GM12872 (cell line): ENCODE data around the gene FBXO31.

ENCODE experiments used
- TF ChIP-seq, protein P1 (sequence below): IDR thresholded peaks from 3 replicates; pipeline ENCODE4 v1.5.1; 2011; ENCODE audit warnings: low read depth, mild to moderate bottlenecking, low read length, moderate library complexity; ENCODE audit not compliant: insufficient read depth

The FBXO31 gene

DNA sequence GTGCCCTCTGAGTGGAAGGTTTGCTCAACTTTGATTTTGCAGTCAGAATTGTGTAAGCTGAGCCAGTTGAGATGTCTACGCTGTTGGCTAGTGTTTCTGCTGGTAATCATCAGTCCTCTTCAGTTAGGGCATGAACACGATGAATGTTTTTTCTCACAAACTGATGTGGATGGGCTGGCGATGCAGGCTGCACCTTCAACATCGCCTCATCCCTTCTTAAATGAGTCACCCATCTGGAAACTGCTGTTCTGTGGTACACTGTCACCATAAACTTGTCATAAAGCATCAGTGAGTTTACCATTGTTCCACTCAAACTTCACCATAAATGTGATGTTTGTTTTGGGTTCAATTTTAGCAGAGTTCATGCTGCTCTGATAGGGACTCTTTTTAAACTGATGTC lies 74.8 kb downstream of the FBXO31 start:
- TF ChIP-seq, protein P1, sequence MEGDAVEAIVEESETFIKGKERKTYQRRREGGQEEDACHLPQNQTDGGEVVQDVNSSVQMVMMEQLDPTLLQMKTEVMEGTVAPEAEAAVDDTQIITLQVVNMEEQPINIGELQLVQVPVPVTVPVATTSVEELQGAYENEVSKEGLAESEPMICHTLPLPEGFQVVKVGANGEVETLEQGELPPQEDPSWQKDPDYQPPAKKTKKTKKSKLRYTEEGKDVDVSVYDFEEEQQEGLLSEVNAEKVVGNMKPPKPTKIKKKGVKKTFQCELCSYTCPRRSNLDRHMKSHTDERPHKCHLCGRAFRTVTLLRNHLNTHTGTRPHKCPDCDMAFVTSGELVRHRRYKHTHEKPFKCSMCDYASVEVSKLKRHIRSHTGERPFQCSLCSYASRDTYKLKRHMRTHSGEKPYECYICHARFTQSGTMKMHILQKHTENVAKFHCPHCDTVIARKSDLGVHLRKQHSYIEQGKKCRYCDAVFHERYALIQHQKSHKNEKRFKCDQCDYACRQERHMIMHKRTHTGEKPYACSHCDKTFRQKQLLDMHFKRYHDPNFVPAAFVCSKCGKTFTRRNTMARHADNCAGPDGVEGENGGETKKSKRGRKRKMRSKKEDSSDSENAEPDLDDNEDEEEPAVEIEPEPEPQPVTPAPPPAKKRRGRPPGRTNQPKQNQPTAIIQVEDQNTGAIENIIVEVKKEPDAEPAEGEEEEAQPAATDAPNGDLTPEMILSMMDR, result no peak

DNA sequence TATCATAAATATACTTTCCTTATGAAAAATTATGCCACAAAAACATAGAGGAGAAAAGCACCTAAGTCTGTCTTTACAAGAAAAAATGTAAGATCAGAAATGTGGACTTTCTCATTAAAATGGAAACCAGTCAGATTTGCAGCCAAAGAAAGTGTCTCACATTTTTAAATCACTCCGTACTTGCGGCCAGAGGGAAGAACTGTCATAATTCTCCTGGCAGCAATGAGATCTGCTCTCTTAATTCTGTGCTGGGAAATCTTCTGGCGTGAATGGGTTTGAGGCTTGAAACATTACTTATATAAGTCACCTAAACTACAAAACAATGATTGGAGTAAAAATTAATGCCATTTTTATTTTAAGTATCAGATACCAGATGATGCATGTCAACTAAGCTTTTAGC lies 77.1 kb downstream of the FBXO31 start:
- TF ChIP-seq, protein P1, result no peak

DNA sequence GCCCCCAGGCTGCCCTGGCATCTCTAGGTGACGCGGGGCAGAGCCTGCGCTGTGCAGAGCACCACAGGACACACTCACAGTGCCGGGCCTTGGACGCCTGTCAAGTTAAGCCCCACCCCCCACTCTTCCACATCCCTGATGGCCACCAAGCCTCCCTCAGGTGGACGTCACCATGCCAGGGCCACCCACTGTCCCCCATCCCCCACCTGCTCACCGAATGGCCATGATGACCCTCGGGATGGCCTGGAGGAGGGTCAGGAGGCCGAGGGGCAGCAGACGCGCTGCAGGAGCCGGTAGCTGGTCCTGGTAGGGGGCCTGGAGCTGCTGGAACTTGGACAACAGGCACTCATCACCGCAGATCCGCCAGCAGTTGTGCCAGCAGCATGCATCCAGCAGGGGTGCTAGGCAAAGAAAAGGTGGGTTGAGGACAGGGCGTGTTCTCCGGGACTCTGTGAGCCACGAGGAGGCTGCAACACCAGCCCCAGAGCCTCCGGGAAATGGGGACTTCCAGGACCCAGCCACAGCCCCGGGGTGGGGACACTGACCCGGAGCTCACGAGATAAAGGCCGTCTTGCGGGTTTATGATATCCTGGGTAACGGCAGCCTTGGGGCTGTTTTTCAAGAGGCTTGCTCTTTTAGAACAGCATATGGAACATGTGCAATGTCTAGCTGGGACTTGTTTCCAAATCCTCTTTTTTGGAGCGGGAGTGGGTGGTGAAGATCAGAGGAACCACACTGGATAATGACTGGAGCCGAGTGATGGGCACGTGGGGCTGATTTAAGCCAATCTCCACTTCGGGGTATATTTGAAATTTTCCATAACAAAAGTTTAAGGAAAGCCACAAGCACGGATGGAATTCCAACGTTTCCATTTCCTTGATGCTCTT lies 77.8 kb downstream of the FBXO31 start:
- TF ChIP-seq, protein P1, result no peak

DNA sequence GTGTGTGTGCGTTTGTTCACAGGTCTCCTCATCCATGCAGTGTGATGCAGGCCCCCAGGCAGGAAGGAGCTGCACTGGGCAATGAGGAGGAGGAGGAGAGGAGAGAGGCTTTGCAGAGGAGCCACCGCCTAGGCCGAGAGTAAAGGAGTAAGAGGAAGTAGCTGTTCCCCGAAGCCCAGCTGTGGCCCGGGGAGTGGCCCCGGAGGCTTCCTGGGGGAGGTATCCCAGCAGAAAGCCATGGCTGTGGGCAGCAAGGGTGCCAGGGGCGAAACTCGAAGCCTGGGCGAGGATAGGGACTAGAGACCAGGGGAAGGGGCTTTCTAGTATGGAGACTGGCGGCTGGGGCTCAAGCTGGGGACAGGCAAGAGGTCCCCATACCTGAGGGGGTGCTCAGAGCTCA lies 78.6 kb downstream of the FBXO31 start:
- TF ChIP-seq, protein P1, result no peak

DNA sequence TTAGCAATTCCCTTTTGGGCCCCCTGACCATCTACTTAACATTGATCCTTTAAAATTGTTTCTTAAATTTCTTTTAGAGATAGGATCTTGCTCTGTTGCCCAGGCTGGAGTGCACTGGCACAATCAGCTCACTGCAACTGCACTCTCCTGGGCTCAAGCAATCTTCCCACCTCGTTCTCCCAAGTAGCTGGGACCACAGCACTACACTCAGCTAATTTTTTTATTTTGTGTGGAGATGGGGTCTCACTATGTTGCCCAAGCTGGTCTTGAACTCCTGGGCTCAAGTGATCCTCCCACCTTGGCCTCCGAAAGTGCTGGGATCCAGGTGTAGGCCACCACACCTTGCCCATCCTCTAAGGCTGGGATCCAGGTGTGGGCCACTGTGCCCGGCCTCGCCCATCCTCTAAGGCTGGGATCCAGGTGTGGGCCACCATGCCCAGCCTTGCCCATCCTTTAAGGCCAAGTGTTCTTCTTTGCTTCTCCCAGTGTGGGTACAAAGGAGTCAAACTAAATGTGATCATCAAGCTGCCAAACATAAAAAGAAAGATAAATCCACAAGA lies 79.5 kb downstream of the FBXO31 start:
- TF ChIP-seq, protein P1, result no peak

DNA sequence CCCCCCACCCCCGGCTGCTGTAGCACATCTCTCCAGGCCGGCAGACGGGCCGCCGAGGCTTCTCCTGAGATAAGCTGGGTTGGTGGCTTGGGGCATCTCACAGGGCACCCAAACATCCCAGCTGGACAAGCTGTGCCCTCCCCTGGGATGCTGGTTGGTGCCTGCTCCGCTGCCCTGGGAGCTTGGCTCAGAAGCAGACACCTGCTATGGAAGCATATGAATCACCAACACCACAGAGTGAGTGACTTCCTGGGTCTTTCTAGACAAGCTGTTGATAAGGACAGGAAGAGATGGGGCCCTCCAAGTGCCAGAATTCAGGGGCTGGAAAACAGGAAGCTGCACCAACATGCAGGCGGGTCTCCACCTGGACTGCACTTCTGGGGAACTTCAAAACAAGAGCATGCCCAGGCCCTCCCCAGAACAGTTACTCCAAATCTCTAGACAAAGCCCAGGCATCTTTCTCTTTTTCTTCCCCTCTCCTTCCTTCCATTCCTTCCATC lies 80.1 kb downstream of the FBXO31 start:
- TF ChIP-seq, protein P1, result no peak

DNA sequence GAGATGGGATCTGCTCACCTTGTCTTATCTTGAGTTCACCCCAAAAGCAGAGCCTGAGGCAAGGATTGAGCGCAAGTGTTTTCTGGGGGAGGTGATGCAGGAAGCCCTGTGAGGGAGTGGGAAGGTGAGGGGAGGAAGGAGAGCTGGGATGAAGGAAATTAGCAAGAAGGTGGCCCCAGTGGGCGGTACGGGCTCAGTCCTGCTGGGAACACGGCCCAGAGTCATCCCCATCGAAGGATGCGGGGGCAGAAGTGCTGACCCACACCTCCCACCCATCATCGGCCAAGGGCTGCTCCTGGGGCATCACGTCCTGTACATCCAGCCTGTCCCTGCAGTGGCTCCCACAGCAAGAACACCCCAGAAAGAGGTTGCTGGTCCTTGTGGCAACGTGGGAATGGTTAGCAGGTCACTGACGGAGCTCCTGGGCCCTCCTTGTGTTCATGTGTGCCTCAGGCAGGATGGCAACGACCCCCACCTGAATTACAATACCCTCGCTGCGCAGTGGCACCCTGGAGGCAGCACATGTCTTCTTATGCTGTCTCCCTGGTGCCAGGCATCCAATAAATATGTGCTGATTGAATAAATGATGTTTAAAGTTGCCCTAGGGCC lies 84.6 kb downstream of the FBXO31 start:
- TF ChIP-seq, protein P1, result no peak
